ENCODE results near the gene IL22RA1.

The IL22RA1 gene

DNA sequence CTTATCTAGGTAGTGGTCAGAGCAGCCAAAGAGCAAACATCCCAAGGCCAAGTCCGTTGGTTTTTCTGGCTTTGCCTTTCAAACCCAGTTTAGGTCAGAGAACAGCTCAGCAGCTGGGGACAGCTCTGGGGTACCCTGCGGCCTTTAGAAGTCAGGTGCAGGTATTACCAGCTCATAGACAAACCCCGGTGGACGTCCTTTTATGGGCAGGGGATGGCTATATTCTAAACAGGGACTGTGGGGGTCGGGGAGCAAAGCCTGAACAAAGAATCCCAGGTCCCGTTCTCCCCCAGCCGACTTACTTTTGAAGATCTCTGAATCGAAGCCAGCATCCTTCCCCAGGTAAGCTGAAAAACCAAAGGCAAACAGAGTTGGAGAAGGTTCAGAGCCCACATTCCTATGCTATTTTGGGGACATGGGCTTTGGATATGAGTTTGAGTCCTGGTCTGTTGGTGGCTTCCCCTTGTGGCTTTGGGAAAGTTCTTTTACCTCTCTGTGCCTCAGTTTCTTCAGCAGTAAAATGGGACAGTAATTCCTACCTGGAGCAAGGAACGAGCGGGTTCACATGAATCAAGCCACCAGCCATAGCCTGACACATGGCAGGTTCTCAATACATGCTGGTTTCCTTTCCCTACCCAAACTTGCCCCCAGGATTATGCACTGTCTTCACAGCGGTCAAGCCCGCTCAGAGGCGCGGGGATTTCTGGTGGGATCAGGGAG lies 47.6 kb downstream of the IL22RA1 start:
- 77% methylated on average over 14 of the region's 14 CpGs for WGBS
- DNase-seq, result no peak

GRCh38 chr1:24094554-24094953 lies 48.4 kb downstream of the IL22RA1 start:
- WGBS, result 80% methylated on average over 5 of the region's 5 CpGs
- Histone ChIP-seq H2AK5ac (ENCODE audit: low read length, severe bottlenecking) (no peak overlapping the region), H3K27me3 (ENCODE audit: control insufficient read depth in 1 of 2, insufficient read depth in 1 of 2, low read length in 2 of 2) (peaks cover 27 to 57% of the 10 kb centered on the region in 2 experiments), H2BK12ac (ENCODE audit: low read length in 2 of 2) (no peak overlapping the region), H3K23ac (ENCODE audit: low read length in 2 of 2) (no peak overlapping the region), H2BK5ac (ENCODE audit: low read depth, low read length, poor library complexity, severe bottlenecking) (no peak overlapping the region), H3K9ac (ENCODE audit: low read length) (no peak overlapping the region), H3K27ac (ENCODE audit: low read length, poor library complexity, severe bottlenecking) (no peak overlapping the region), H3K4me2 (ENCODE audit: low read length, poor library complexity, severe bottlenecking) (no peak overlapping the region), H2BK120ac (ENCODE audit: low read depth, low read length) (no peak overlapping the region), H4K8ac (ENCODE audit: low read length) (no peak overlapping the region), H2BK15ac (ENCODE audit: low read depth, poor library complexity, severe bottlenecking) (no peak overlapping the region), H3K4me3 (ENCODE audit: insufficient read depth in 1 of 2, low read depth in 1 of 2, low read length in 2 of 2) (no peak overlapping the region), H3K14ac (ENCODE audit: low read length in 2 of 2) (no peak overlapping the region), H3K4ac (ENCODE audit: low read depth in 1 of 2, low read length in 2 of 2) (no peak overlapping the region), H3K36me3 (ENCODE audit: control insufficient read depth in 1 of 2, insufficient read depth in 2 of 2, low read depth in 1 of 2, low read length in 2 of 2) (no peaks in the 10 kb centered on the region), H2AFZ (ENCODE audit: low read depth, low read length) (no peak overlapping the region), H4K91ac (ENCODE audit: low read length) (no peak overlapping the region), H3K9me3 (ENCODE audit: control insufficient read depth, low read length) (no peaks in the 10 kb centered on the region), H3K18ac (ENCODE audit: low read depth in 1 of 2, low read length in 2 of 2) (no peak overlapping the region), H3K79me1 (replicated peaks; ENCODE audit: low read length, poor library complexity, severe bottlenecking) (no peaks in the 10 kb centered on the region), H3K4me1 (ENCODE audit: control insufficient read depth, insufficient read depth, low read depth, low read length) (peaks cover 7% of the 10 kb centered on the region)
- DNase-seq, result no peak

More for the DNA sequence above, 47.6 kb downstream of the IL22RA1 start:
- Histone ChIP-seq H2BK120ac (ENCODE audit: low read depth, low read length) (no peak overlapping the region), H3K4me1 (ENCODE audit: control insufficient read depth, insufficient read depth, low read depth, low read length) (peaks cover 8% of the 10 kb centered on the region), H4K8ac (ENCODE audit: low read length) (no peak overlapping the region), H3K9me3 (ENCODE audit: control insufficient read depth, low read length) (no peaks in the 10 kb centered on the region), H2AK5ac (ENCODE audit: low read length, severe bottlenecking) (no peak overlapping the region), H2BK5ac (ENCODE audit: low read depth, low read length, poor library complexity, severe bottlenecking) (no peak overlapping the region), H3K79me1 (replicated peaks; ENCODE audit: low read length, poor library complexity, severe bottlenecking) (no peaks in the 10 kb centered on the region), H3K4me3 (ENCODE audit: insufficient read depth in 1 of 2, low read depth in 1 of 2, low read length in 2 of 2) (no peak overlapping the region), H4K91ac (ENCODE audit: low read length) (no peak overlapping the region), H3K9ac (ENCODE audit: low read length) (no peak overlapping the region), H3K36me3 (ENCODE audit: control insufficient read depth in 1 of 2, insufficient read depth in 2 of 2, low read depth in 1 of 2, low read length in 2 of 2) (no peaks in the 10 kb centered on the region), H3K14ac (ENCODE audit: low read length in 2 of 2) (no peak overlapping the region), H3K4me2 (ENCODE audit: low read length, poor library complexity, severe bottlenecking) (no peak overlapping the region), H2AFZ (ENCODE audit: low read depth, low read length) (no peak overlapping the region), H3K18ac (ENCODE audit: low read depth in 1 of 2, low read length in 2 of 2) (no peak overlapping the region), H2BK15ac (ENCODE audit: low read depth, poor library complexity, severe bottlenecking) (no peak overlapping the region), H3K23ac (ENCODE audit: low read length in 2 of 2) (no peak overlapping the region), H3K4ac (ENCODE audit: low read depth in 1 of 2, low read length in 2 of 2) (no peak overlapping the region), H3K27ac (ENCODE audit: low read length, poor library complexity, severe bottlenecking) (no peak overlapping the region), H3K27me3 (ENCODE audit: control insufficient read depth in 1 of 2, insufficient read depth in 1 of 2, low read length in 2 of 2) (peaks cover 27 to 51% of the 10 kb centered on the region in 2 experiments), H2BK12ac (ENCODE audit: low read length in 2 of 2) (no peak overlapping the region)

DNA sequence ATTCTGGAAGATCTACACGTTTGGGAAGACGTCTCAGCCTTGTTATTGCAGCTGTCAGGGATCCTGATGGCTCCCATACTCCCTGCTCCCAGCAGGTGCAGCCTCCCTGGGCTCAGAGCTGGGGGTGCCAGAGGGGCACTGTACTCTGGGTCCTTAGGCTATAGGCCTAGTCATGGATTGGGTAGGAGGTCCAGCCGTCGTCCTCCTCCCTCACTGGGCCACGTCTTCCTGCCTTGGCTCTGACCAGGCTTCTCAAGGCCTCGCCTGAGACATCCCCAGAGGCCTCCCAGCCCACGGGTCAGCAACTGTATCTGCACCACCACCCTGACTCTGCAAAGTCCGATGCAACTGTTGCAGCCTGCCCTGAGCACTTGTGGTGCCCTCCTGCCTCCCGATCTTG lies 49.2 kb downstream of the IL22RA1 start:
- Histone ChIP-seq H4K91ac (ENCODE audit: low read length) (no peak overlapping the region), H3K27me3 (ENCODE audit: control insufficient read depth in 1 of 2, insufficient read depth in 1 of 2, low read length in 2 of 2) (peaks cover 31 to 56% of the 10 kb centered on the region in 2 experiments), H2BK12ac (ENCODE audit: low read length in 2 of 2) (no peak overlapping the region), H3K4me1 (ENCODE audit: control insufficient read depth, insufficient read depth, low read depth, low read length) (peaks cover under 1% of the 10 kb centered on the region), H3K27ac (ENCODE audit: low read length, poor library complexity, severe bottlenecking) (no peak overlapping the region), H3K14ac (ENCODE audit: low read length in 2 of 2) (no peak overlapping the region), H3K4me3 (ENCODE audit: insufficient read depth in 1 of 2, low read depth in 1 of 2, low read length in 2 of 2) (no peak overlapping the region), H3K4me2 (ENCODE audit: low read length, poor library complexity, severe bottlenecking) (no peak overlapping the region), H2BK5ac (ENCODE audit: low read depth, low read length, poor library complexity, severe bottlenecking) (no peak overlapping the region), H3K4ac (ENCODE audit: low read depth in 1 of 2, low read length in 2 of 2) (no peak overlapping the region), H2BK15ac (ENCODE audit: low read depth, poor library complexity, severe bottlenecking) (no peak overlapping the region), H3K9me3 (ENCODE audit: control insufficient read depth, low read length) (no peaks in the 10 kb centered on the region), H3K18ac (ENCODE audit: low read depth in 1 of 2, low read length in 2 of 2) (no peak overlapping the region), H3K9ac (ENCODE audit: low read length) (no peak overlapping the region), H2AFZ (ENCODE audit: low read depth, low read length) (no peak overlapping the region), H4K8ac (ENCODE audit: low read length) (no peak overlapping the region), H3K23ac (ENCODE audit: low read length in 2 of 2) (no peak overlapping the region), H3K79me1 (replicated peaks; ENCODE audit: low read length, poor library complexity, severe bottlenecking) (no peaks in the 10 kb centered on the region), H3K36me3 (ENCODE audit: control insufficient read depth in 1 of 2, insufficient read depth in 2 of 2, low read depth in 1 of 2, low read length in 2 of 2) (no peaks in the 10 kb centered on the region), H2AK5ac (ENCODE audit: low read length, severe bottlenecking) (no peak overlapping the region), H2BK120ac (ENCODE audit: low read depth, low read length) (no peak overlapping the region)
- no peak for DNase-seq
- 69% methylated on average over 9 of the region's 9 CpGs for WGBS

DNA sequence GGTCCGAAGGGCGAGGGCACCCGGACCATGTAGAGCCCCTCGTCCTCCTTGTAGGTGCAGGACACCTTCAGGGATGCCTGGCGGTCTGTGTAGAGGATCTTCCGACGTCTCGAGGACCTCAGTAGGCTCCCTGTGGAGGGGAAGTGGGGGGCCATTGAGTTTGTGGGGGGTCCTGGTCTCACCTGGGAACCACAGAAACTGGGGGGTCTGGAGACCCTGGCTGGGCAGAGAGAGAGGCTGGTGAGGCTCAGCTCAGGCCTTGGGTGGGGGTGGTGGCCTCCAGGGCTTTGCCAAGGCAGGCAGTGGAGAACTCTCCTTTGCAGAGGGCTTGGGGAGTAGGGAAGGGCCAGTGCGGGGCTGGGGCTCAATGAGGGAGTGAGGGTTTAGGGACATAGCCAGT lies 50.0 kb downstream of the IL22RA1 start:
- no peak overlapping the region for H4K91ac ChIP-seq (ENCODE audit: low read length)
- no peak overlapping the region for H3K14ac ChIP-seq (ENCODE audit: low read length in 2 of 2)
- H2AK5ac ChIP-seq (ENCODE audit: low read length, severe bottlenecking), result no peak overlapping the region
- no peak overlapping the region for H2AFZ ChIP-seq (ENCODE audit: low read depth, low read length)
- no peak overlapping the region for H2BK15ac ChIP-seq (ENCODE audit: low read depth, poor library complexity, severe bottlenecking)
- H4K8ac ChIP-seq (ENCODE audit: low read length), result no peak overlapping the region
- no peak overlapping the region for H2BK5ac ChIP-seq (ENCODE audit: low read depth, low read length, poor library complexity, severe bottlenecking)
- H3K36me3 ChIP-seq (ENCODE audit: control insufficient read depth in 1 of 2, insufficient read depth in 2 of 2, low read depth in 1 of 2, low read length in 2 of 2), result no peaks in the 10 kb centered on the region
- no peak overlapping the region for H3K4ac ChIP-seq (ENCODE audit: low read depth in 1 of 2, low read length in 2 of 2)
- no peak for DNase-seq
- H3K79me1 ChIP-seq (replicated peaks; ENCODE audit: low read length, poor library complexity, severe bottlenecking), result no peaks in the 10 kb centered on the region
- H3K23ac ChIP-seq (ENCODE audit: low read length in 2 of 2), result no peak overlapping the region
- H2BK12ac ChIP-seq (ENCODE audit: low read length in 2 of 2), result no peak overlapping the region
- no peak overlapping the region for H3K27ac ChIP-seq (ENCODE audit: low read length, poor library complexity, severe bottlenecking)
- H3K9me3 ChIP-seq (ENCODE audit: control insufficient read depth, low read length), result no peaks in the 10 kb centered on the region
- no peak overlapping the region for H3K18ac ChIP-seq (ENCODE audit: low read depth in 1 of 2, low read length in 2 of 2)
- H3K9ac ChIP-seq (ENCODE audit: low read length), result no peak overlapping the region
- H3K4me2 ChIP-seq (ENCODE audit: low read length, poor library complexity, severe bottlenecking), result no peak overlapping the region
- 90% methylated on average over 9 of the region's 9 CpGs for WGBS
- H2BK120ac ChIP-seq (ENCODE audit: low read depth, low read length), result no peak overlapping the region
- peaks cover 31 to 58% of the 10 kb centered on the region in 2 experiments for H3K27me3 ChIP-seq (ENCODE audit: control insufficient read depth in 1 of 2, insufficient read depth in 1 of 2, low read length in 2 of 2)
- H3K4me3 ChIP-seq (ENCODE audit: insufficient read depth in 1 of 2, low read depth in 1 of 2, low read length in 2 of 2), result no peak overlapping the region
- no peaks in the 10 kb centered on the region for H3K4me1 ChIP-seq (ENCODE audit: control insufficient read depth, insufficient read depth, low read depth, low read length)
